Measurements from ENCODE around the gene EIPR1.

The EIPR1 gene

DNA sequence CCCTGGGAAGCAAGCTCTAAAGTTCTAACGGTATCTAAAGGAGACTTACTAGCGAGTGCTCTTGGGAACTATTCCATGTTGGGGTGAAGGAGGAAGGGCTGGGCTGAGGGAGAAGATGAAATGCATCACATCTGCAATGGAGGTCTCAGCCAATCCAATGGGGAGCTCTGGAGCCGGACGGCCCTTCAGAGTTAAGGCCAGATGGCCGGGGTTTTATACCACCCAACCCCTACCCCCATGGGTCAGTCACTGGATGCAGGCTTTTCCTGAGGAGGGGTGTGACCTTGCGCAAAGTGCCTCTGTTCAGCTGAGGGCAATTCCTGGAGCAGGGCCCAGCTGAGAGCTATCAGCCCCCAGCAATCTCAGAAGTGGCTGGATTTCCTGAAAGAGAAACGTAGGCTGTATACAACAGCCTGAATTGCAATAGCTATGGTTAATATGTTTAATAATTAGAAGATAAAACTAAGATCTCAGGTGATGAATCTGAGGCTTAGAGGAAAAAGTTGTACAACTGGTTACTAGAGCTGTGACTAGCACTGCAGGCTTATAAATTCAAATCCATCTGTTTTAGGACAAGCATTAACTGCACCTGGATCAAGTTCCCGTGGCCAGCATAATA lies 21.6 kb downstream of the EIPR1 start:
- DNase-seq: no peak

DNA sequence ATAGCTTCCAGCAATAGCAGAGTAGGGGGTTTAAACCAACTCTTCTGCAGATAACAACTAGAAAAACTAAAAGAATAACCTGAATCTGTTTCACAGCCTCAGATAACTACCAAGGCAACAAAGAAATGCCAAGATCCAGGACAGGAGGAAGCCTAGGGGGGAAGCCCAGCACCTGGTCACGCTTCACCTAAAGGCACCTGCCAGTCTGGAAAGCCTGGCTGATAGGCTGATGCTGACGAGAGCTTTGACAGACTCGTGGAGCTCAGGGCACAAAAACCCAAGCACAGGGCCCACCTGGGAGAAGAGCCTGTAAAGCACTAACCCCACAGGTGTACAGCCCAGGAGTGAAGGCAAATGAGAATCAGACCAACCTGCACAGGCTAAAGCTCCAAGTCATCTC lies 22.6 kb downstream of the EIPR1 start:
- DNase-seq: no peak

DNA sequence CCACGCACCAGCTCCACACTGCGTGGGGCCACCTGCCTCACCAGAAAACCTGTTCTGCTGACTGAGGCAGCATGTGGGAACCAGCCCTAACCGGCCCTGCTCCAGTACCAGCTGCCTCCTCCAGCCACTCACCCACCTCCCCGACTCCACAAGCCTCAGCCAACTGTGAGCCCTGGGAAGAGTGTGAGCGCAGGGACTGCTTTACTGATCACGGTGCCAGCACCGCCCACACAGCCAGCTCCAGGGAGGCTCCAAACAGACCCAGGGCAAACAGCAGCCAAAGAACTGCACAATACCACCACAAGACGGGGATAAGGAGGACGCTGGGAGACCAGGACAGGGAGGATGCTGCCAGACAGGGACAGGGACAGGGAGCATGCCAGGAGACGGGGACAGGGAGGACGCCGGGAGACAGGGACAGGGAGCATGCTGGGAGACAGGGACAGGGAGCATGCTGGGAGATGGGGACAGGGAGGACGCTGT lies 28.4 kb downstream of the EIPR1 start:
- no peak for DNase-seq

DNA sequence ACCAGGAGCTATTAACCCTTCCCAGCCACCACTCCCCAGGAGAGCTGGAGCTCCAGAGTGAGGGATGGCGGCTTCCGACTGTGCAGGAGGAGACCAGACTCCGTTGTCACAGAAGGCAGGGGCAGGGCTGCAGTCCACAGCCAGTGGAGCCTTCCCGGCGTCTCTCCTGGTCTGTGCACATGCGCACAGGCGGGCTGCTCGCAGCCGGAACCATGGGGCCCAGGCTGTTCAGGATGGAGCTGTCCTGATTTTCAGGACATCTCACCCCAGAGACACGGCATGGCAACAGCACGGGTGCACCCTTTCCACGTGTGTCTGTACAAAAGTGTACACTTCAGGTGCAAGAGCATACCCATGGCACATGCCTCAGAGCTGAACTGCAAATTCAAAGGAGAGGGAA lies 28.9 kb downstream of the EIPR1 start:
- DNase-seq: no peak

DNA sequence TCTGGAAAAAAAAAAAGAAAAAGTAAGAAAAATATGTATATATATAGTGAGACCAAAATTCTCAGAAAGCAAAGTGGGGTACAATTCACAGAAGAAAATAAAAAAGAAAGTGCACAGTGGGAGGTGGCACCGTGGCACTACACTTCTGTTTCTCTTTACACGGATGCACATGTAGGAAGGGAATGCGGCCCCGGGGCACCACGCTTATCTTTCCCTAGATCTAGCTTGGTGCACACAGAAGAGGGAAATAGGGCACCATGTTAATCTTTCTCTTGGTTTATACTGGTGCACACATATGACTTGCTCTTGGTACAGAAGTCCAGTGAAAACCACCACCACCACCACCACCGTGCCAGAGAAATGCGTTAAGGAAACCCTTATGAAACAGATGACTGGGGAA lies 32.0 kb downstream of the EIPR1 start:
- no peak for DNase-seq

DNA sequence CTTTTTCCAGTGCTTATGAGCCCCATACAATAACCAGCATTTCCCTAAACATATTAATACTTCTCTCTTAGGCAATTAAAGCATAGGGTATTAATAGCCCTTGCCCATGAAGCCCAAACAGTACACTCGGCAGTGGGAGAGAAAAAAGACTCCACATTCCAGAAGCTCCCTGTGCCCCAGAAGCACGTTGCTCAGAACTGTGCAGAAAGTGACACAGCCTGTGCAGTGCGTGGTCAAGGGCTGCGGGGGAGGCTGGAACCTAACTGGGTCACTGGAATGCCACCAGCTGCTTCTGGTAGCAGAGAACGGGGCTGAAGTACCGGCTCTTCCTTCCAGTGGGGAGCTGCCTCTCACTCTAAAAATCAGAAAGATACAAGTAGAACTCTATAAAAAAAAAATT lies 32.7 kb downstream of the EIPR1 start:
- DNase-seq: no peak

DNA sequence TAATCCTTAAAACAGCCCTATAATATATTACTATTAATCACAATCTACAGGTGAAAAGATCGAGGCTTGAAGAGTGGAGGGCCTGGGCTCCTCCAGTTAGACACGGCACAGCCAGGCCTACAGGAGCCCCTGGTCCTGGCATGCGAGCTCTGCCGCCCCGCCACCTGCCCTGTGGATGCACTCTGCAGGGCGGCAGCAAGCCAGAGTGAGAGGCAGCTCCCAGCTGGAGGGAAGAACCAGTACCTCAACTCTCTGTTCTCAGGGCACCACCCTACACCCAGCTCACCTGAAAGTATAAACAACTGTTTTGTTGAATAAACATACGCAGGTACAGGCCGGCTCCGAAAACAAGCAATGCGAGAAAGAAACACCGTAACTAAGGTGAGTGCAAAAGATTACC lies 34.6 kb downstream of the EIPR1 start:
- no peak for DNase-seq

DNA sequence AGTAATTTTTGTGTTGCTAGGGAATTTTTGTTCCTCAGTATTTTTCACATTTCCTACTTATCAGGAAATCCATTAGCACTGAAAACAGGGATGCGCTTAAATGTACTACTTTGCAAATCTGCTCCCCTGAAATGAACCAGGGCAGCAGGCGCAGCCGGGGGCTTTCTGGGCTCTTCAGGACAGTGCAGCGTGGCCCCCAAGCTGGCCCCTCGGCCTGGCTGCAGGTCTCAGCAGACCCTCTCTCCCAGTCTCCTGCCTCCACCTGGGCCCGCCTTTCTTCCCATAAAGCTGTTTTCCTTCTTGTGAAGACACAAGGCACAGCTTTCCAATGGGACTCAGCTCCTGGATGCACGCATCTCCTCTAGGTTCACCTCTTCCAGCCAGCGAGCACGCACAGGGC lies 35.3 kb downstream of the EIPR1 start:
- DNase-seq: no peak

DNA sequence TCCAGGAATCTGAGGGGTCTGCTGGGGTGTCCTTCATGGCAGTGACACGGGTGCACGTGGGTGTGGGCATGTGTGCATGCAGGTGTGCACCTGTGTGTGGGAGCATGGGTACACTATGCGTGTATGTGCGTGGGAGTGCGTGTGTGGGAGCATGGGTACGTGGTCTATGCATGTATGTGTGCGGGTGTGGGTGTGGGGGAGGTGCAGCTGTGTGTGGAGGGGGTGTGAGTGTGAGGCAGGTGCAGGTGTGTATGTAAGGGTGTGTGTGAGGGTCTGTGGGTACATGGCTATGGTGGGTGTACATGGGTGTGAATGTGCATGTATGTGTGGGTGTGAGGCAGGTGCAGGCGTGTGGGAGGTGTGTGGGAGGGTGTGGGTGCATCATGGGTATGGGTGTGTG lies 36.3 kb downstream of the EIPR1 start:
- no peak for DNase-seq

DNA sequence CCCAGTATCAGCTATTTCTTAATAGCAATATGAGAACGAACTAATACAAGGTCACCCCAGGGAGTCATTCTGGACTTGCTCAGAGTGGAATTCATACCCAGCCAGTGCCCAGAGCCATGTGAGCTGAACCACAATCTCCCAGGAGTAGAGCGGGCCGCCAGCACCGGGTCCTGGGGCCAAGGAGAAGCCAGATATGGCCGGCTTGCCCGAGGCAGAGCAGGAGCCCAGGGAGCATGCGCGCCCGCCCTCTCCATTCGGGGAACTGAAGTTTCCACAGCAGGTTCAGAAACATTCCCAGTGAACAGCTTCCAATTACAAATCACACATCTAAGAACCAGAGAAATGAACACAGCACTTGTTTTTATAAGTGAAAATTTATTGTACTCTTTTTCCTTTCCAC lies 37.5 kb downstream of the EIPR1 start:
- DNase-seq: no peak

DNA sequence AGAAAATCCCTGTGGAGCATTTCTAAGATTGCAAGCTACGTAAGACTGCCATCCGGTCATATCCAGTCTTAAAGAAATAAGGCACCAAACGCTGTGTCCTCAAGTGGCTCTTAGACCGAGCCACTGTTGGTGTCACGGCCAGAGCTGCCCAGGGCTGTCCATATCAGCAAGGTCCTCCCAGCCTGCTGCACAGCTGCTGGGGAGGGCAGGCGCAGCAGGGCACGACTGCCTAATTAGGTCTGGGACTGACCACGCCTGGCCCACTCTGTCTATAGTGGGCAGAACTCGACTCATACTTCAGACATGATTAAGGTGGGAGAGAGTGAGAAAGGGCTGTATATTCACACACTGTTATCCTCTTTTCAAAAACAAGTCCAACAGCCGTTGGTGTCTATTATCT lies 39.3 kb downstream of the EIPR1 start:
- DNase-seq: no peak

DNA sequence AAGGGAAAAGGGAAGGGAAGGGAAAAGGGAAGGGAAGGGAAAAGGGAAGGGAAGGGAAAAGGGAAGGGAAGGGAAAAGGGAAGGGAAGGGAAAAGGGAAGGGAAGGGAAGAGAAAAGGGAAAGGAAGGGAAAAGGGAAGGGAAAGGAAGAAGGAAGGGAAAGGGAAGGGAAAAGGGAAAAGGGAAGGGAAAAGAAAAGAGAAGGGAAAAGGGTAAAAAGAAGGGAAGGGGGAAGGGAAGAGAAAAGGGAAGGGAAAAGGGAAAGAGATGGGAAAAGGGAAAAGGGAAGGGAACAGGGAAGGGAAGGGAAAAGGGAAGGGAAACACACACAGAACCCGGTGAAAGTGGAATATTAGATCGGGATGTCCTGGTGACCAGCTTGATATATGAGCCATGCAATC lies 40.8 kb downstream of the EIPR1 start:
- no peak for DNase-seq

DNA sequence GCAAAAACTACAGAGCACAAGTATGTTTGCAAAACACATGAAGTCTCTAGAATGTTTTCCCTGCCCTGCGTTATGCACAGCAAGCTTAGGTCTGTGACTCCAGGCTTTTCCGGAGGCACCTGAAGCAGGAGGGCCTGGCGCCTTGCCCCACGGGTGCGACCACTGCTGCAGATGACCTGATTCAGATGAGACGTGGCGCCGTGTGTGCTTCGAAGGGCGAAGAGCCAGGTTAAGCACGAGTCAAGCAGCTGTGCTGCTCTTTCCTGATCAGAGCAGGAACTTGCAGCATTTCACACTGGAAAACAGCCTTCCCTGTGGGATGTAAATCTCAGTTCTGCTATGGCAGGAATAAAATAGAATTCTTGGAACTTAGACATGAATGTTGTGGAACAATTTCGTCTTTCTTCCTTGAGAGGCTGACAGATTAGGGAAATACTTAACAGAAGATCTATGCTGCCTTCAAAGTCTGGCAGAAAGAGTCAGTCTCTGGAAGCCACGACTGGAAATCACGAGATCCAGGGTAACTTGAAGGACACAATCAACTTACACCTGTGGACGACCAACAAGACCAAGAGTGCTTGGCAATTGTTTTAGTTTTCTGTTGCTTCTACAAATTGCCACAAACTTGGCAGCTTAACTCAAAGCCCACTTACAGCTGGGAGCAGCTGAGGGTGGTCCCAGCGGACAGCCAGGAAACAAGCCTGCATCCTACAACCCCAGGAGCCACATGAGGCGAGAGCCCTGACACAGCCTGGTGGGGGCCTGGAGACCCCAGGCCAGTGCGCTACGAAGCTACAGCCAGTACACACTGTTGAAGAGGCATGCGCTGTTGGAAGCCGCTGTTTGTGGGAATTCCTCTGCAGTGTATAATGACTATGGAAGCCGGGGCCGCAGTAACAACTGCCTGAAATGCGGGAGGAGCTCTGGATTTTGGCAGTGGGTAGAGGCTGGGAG lies 42.9 kb downstream of the EIPR1 start:
- DNase-seq: no peak

DNA sequence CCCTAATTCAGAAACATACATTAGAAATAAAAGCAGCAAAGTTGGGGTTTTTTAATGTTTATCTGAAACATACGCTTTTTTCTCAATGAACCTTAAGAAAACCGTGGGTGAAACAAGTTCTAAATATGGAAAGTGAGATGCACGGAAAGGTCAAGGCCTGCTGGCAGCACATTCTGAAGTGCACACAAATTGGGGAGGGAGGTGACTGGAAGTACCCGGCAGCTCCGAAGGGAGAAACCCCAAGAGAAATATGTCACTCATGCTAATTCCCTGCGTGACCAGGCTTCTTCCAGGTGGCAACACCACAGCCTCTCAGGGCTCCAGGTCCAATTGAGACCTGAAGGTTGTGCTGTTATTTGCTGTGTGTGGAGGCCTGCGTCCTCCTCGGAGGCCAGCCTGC lies 45.5 kb downstream of the EIPR1 start:
- DNase-seq: no peak

DNA sequence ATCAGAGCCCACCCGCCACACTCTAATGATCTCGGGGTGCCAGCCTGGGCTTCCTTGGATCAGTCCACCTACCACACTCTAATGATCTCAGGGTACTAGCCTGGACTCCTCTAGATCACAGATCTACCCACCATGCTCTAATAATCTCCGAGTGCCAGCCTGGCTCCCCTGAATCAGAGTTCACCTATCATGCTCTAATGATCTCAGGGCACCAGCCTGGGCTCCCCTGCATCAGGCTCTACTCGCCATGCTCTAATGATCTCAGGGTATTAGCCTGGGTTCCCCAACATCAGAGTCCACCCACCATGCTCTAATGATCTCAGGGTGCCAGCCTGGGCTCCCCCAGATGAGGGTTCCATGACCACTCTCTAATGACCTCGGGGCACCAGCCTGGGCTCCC lies 48.1 kb downstream of the EIPR1 start:
- DNase-seq: no peak

DNA sequence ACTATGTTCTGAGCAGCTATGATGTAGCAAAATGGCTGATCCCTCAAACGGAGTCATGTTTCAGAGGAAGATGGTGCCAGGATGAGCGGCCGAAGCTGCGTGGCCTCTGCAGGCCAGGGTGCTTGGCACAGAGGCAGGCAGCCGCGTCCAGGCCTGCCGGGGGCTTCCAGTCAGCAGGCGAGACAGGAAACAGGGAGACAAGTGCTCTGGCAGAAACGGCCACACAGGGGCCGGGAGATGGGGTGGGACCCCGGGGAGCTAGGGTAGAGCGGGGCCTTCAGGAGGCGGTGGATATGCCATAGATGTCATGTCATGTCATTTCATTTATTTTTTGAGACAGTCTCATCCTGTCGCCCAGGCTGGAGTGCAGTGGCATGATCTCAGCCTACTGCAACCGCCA lies 50.7 kb downstream of the EIPR1 start:
- DNase-seq: no peak

DNA sequence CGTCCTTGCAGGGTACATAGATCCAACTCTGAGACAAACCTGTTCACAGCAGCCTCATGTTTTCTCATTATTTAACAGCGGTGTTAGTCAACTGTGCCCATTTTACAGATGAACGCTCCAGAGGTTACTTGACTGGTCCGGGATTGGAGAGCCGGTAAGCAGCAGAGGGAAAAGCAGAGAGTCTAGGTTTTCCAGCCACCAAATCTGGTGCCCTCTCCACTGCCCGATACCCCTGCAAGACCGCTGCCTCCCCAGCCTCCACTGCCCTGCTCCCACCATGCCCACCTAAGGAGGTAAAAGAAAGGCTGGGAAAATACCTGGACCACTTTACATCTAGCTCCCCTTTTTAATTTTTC lies 51.5 kb downstream of the EIPR1 start:
- DNase-seq: no peak

DNA sequence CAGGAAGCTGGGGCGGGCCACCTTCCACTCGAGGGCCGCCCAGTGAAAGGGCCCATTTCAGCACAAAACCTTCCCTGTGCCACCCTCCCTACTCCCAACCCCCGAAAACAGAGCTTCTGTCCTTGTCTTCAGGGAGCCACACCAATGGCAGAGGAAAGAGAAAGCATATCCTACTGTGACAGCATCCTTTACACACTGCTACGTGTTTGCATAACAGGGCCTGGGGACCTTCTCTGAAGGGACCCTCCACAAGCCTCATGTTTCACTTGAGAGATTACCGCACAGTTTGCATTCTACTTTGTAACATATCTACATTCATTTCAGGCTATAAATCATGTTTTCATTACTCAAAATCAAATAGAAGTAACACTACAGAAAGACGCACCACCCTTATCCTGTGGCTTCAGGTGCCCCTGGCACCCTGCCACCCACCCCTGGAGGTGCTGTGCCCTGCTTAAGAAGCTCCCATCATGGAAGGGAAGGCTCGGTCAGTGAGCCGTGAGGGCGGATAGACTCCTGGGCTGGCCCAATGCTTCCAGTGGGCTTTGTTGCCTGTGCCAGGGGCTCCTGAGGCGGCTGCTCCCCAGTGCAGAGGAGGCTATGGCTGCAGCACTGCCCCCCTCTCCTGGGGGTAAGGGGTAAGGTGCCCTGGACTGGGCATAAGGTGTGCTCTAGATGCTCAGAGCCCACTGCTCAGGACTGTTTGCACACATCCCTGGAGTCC lies 52.0 kb downstream of the EIPR1 start:
- no peak for DNase-seq

DNA sequence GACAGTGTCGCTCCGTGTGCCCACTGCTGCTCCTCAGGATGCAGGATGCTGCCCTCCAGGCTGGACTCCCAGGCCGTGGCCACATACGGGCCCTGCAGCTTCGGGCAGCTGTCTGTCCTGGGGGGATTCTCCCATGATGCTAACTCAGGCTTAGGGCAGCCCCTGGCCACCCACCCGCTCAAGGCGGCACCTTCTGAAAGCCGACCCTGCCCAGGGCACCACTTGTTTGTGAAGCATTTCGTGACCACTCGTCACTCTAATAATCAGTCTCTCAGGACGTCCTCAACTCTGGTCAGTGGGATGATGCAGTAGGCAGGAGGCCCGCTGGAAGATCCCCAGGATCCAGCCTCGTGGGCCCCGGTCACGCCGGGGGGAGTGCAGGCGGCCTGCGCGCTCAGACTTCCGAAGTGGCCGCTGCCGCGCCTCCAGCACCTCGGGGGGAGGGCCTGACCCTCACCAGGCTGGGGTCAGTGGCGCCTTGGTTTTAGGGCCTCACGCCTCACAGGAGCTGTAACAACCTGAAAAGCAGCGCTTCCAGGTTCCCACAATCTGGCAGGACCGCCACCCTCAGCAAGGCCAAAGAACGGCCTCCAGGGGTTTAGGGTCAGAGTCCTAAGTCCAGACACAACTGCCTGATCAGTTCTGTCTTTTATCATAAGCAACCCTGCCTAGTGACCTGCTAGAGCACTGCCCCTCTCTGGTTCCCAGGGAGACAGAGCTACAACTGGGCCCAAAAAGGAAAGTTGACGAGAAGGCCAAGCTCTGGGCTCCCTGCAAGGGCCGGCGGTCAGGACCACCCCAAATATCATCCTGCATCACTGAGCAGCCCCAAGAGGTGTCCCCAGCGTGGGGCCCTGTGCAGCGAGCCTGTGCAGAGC lies 53.0 kb downstream of the EIPR1 start:
- no peak for DNase-seq

DNA sequence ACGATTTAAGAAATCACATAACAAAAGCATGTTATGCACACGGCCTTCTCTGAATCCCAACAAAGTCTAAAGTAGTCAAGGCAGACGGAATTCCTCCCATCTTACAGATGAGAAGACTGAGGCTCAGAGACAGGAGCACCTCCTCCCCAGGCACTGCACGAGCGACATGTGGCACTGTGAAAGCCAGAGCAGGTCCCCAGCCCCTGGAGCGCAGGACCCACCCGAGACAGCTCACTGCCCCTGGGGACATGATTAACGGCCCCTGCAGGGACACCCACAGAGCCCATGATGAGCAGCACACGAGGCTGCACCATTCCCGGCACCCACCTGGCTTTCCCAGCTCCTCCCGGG lies 53.6 kb downstream of the EIPR1 start:
- DNase-seq: no peak

DNA sequence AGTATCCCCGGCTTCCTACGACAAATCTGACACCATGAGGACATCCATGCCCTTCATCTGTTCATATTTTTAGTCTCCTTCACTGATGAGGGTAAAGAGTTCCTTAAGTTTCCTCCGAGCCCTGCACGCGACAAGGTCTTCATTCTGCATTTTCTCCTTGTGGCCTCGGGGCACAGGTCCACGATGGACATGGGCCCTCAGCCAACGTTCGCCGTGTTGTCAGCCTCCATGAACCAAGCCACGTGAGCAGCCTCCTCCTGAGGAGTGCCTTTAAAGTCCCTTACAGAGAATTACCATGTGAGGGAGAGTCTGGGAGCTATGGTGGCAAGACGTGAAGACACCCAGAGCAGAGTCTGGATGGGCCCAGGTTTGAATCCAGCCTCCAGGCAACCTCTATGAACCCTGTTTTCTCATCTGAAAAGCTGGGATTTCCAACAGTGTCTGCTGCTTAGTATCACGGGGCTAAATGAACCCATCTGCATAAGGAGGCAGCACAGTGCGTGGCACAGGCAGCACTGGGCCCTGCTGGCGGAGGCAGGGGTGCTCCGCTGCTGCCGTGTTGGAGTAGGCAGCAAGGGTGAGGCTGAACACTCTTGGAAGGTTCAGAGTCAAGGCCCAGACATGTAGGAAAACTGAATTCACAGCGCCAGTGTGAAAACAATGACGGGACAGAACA lies 54.1 kb downstream of the EIPR1 start:
- no peak for DNase-seq

DNA sequence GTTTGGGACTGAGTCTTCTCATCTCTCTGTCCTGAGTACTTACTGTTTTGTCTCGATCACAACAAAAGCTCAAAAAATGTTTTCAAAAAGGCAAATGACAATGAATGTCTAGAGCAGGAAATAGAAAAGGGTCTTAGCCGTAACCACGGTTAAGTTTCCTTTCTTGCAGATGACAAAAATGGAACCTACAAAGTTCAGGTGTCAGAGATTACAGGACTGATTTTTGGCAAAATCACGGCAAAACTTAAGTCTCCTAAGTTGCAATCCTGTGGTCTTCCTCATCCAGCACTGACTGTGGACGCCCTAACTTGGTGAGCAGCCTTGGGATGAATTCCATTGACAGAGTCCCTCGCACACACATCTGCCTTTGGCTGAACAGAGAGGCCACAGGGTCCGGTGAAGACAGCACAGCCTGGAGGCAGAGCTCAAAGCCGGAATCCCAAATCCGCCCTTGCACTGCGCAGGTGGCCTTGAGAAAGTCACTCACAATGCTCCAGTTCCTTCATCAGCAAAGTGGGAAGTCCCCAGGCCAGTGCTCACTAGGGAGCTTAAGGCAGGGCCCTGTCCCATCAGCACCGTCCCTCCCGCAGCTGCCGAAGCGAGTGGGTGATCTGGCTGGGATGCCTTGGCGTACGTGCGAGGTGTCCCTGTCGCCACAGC lies 55.2 kb downstream of the EIPR1 start:
- DNase-seq: no peak
